Fibroblast of lung (primary cell): ENCODE measurements around the gene TNFRSF1A.

Experiments
- CTCF ChIP-seq, 2 donors: IDR thresholded peaks in 1 of 2; conservative IDR thresholded peaks in 1 of 2; 1 replicate in 1 of 2; 2 replicates in 1 of 2; pipeline ENCODE4 v1.5.1; 2011 to 2012; ENCODE audit warnings: low read length in 2 of 2, control low read depth in 1 of 2, inconsistent platforms in 1 of 2, low read depth in 1 of 2, mild to moderate bottlenecking in 1 of 2
- EZH2 ChIP-seq: IDR thresholded peaks from 2 replicates; pipeline ENCODE4 v1.5.1; 2012; ENCODE audit warnings: low read length, control low read depth, mild to moderate bottlenecking; ENCODE audit errors: missing control alignments

GRCh38 chr12:6354495-6355393 is 12.9 kb upstream of the TNFRSF1A start:
- TF ChIP-seq CTCF (conservative IDR thresholded peaks at IDR 0.05 in 1 of 2, IDR thresholded peaks at IDR 0.05 in 1 of 2; ENCODE audit: low read depth in 1 of 2, low read length in 2 of 2) (no peak), EZH2 (no peak)
